ENCODE data around the gene SPOCD1.

SPOCD1 gene

DNA sequence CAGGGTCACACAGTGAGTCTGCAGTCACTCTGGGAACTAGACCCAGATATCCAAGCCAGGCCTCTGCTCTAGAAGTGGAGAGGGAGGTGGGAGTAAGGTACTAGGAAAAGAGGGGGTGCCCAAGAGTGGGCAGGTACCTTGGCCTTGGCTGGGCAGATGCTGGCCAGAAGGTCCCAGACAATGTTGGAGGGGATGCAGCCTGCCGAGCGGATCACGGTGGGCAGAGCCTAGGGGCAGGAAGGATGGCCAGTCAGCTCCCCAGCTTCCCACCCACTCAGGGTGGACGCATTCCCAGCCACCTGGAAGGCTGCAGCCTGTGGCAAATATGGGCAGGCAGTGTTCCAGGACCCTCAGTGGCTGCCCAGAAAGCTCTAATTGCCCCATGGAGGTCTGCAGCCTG lies 23.3 kb downstream of the SPOCD1 start:
- no peak overlapping the region for H3K4me3 ChIP-seq (ENCODE audit: low read length)
- DNase-seq (ENCODE audit: low read depth) = no peak
- TF ChIP-seq CTCF (IDR thresholded peaks at IDR 0.05; ENCODE audit: insufficient read depth, low read depth, low read length, missing control alignments) = no peak

DNA sequence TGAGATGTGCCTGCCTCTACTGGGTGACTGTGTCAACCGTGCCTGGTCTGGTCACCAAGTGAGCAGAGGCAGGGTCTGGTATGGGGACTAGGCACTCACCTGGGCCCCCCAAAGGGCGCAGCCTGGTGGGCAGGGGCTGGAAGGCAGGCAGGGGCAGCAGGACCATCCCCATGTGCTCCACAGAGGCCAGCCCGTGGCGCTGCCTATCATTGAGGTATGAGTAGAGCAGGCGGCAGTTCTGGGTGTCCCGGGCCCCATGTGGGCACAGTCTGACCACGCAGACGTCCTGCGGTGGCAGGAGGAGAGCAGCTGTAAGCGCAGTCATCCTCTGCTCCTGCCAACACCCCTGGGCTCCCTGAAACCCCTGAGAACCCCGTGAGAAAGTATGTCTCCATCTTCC lies 23.7 kb downstream of the SPOCD1 start:
- no peak overlapping the region for H3K4me3 ChIP-seq (ENCODE audit: low read length)
- TF ChIP-seq CTCF (IDR thresholded peaks at IDR 0.05; ENCODE audit: insufficient read depth, low read depth, low read length, missing control alignments) = no peak
- no peak for DNase-seq (ENCODE audit: low read depth)

- no peak overlapping the region for H3K4me3 ChIP-seq (ENCODE audit: low read length)
- DNase-seq (ENCODE audit: low read depth) = no peak
- no peak for TF ChIP-seq CTCF (IDR thresholded peaks at IDR 0.05; ENCODE audit: insufficient read depth, low read depth, low read length, missing control alignments)
These were observed 24.5 kb downstream of the SPOCD1 start for GRCh38 chr1:31791131-31791858.

GRCh38 chr1:31790641-31791091 lies 25.2 kb downstream of the SPOCD1 start:
- no peak for TF ChIP-seq CTCF (IDR thresholded peaks at IDR 0.05; ENCODE audit: insufficient read depth, low read depth, low read length, missing control alignments)
- no peak for DNase-seq (ENCODE audit: low read depth)
- H3K4me3 ChIP-seq (ENCODE audit: low read length) = no peak overlapping the region

GRCh38 chr1:31790140-31790539 lies 25.7 kb downstream of the SPOCD1 start:
- TF ChIP-seq CTCF (IDR thresholded peaks at IDR 0.05; ENCODE audit: insufficient read depth, low read depth, low read length, missing control alignments) = no peak
- DNase-seq (ENCODE audit: low read depth) = no peak
- no peak overlapping the region for H3K4me3 ChIP-seq (ENCODE audit: low read length)

DNA sequence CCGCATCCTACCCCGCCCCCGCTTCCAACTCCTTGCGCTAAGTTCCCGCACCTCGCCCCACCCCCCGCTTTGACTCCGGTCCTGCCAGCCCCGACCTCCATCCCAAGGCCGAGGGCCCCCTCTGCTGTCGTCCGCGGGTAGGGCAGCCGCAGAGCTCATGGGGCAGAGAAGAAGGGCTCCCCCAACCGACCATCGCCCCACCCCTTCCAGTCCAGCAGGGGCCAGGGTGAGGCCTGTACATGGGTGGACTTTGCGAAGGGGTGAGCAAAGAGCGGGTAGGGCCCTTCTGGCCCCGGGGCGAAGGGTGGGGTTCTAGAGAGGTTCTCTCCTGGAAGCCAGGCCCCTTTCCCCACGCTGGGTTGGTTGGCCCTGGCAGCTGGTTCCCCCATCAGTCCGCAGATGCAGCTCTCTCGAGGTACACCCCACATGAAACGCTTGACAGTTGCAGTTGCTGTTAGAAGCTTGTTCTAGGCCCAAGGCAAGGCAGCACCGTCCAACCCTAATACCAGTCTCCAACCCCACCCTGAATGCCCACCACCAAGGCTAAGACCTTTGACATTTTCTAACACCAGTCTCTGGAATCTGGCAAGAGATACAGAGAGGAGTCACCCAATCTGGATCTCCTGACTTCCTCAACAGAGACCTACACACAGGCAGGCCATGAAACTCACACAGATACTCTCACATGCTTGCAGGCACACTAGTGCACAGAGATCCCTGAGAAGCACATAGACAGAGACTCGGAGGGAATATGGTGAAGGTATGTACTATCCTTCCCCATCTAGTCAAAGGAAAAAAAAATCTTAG lies 26.4 kb downstream of the SPOCD1 start:
- DNase-seq (ENCODE audit: low read depth) = peak; percentile 88
- peak overlapping the region; percentile 67 for H3K4me3 ChIP-seq (ENCODE audit: low read length)
- TF ChIP-seq CTCF (IDR thresholded peaks at IDR 0.05; ENCODE audit: insufficient read depth, low read depth, low read length, missing control alignments) = peak; percentile 87

Data from epithelial cell of esophagus (primary cell).